IPS-15b (cell line): ENCODE results near the gene AKAP3.

ENCODE experiments used
- H3K27me3 ChIP-seq: one replicate; pipeline ENCODE4 v1.6.1; 2013; ENCODE audit warnings: low read length; ENCODE audit not compliant: control insufficient read depth, insufficient read depth
- H3K36me3 ChIP-seq: one replicate; pipeline ENCODE4 v1.6.1; 2013; ENCODE audit warnings: low read length; ENCODE audit not compliant: control insufficient read depth, insufficient read depth
- H3K4me1 ChIP-seq: one replicate; pipeline ENCODE4 v1.6.1; 2013; ENCODE audit warnings: mild to moderate bottlenecking, low read length; ENCODE audit not compliant: control insufficient read depth, insufficient read depth
- H3K4me3 ChIP-seq: one replicate; pipeline ENCODE4 v1.5.1; 2013; ENCODE audit warnings: low read depth, low read length
- H3K9ac ChIP-seq: one replicate; pipeline ENCODE4 v1.6.1; 2013; ENCODE audit warnings: low read depth, mild to moderate bottlenecking, low read length
- H3K9me3 ChIP-seq: one replicate; pipeline ENCODE4 v1.6.1; 2013; ENCODE audit warnings: mild to moderate bottlenecking, low read length; ENCODE audit not compliant: control insufficient read depth, insufficient read depth

Gene AKAP3

GRCh38 chr12:4648501-4649357 is at the start of gene AKAP3, which contains the start of gene NDUFA9:
Gene AKAP3, minus strand, starts transcription at chr12:4649051. Its CDS starts 10,855 bp downstream, at chr12:4638196.
Gene NDUFA9, plus strand, starts transcription at chr12:4649114. Its CDS starts 13 bp downstream, at chr12:4649127.
- Histone ChIP-seq H3K9me3 (no peaks in the 10 kb centered on the region), H3K36me3 (no peaks in the 10 kb centered on the region), H3K9ac (peak within 1 kb of the TSS; percentile 84), H3K27me3 (no peaks in the 10 kb centered on the region), H3K4me1 (peaks cover 12% of the 10 kb centered on the region), H3K4me3 (peak within 1 kb of the TSS; percentile 98)

GRCh38 chr12:4690760-4691159 is 41.9 kb upstream of the AKAP3 start:
- peaks cover 23% of the 10 kb centered on the region for H3K36me3 ChIP-seq
- H3K4me3 ChIP-seq: no peak overlapping the region
- no peaks in the 10 kb centered on the region for H3K9me3 ChIP-seq
- no peaks in the 10 kb centered on the region for H3K4me1 ChIP-seq
- no peak overlapping the region for H3K9ac ChIP-seq
- no peaks in the 10 kb centered on the region for H3K27me3 ChIP-seq

GRCh38 chr12:4685317-4685716 is 36.5 kb upstream of the AKAP3 start:
- H3K4me3 ChIP-seq: no peak overlapping the region
- no peak overlapping the region for H3K9ac ChIP-seq
- H3K4me1 ChIP-seq: no peaks in the 10 kb centered on the region
- H3K9me3 ChIP-seq: no peaks in the 10 kb centered on the region
- H3K36me3 ChIP-seq: peaks cover 23% of the 10 kb centered on the region
- no peaks in the 10 kb centered on the region for H3K27me3 ChIP-seq

GRCh38 chr12:4681732-4682131 is 32.9 kb upstream of the AKAP3 start:
- no peaks in the 10 kb centered on the region for H3K27me3 ChIP-seq
- peaks cover under 1% of the 10 kb centered on the region for H3K36me3 ChIP-seq
- no peak overlapping the region for H3K9ac ChIP-seq
- no peak overlapping the region for H3K4me3 ChIP-seq
- no peaks in the 10 kb centered on the region for H3K4me1 ChIP-seq
- H3K9me3 ChIP-seq: no peaks in the 10 kb centered on the region

GRCh38 chr12:4679711-4680110 is 30.9 kb upstream of the AKAP3 start:
- Histone ChIP-seq H3K4me3 (no peak overlapping the region), H3K4me1 (no peaks in the 10 kb centered on the region), H3K9ac (no peak overlapping the region), H3K36me3 (no peaks in the 10 kb centered on the region), H3K9me3 (no peaks in the 10 kb centered on the region), H3K27me3 (no peaks in the 10 kb centered on the region)

- Histone ChIP-seq H3K4me3 (no peak overlapping the region), H3K9ac (no peak overlapping the region), H3K9me3 (no peaks in the 10 kb centered on the region), H3K4me1 (no peaks in the 10 kb centered on the region), H3K36me3 (peaks cover 23% of the 10 kb centered on the region), H3K27me3 (no peaks in the 10 kb centered on the region)
These were observed 16.4 kb upstream of the AKAP3 start for GRCh38 chr12:4665236-4665635.

GRCh38 chr12:4663971-4664505 is 15.2 kb upstream of the AKAP3 start:
- Histone ChIP-seq H3K4me1 (no peaks in the 10 kb centered on the region), H3K36me3 (peaks cover 24% of the 10 kb centered on the region)

GRCh38 chr12:4653691-4654090 is 4.8 kb upstream of the AKAP3 start:
- Histone ChIP-seq H3K4me1 (peaks cover 12% of the 10 kb centered on the region), H3K36me3 (peaks cover 3% of the 10 kb centered on the region), H3K27me3 (no peaks in the 10 kb centered on the region), H3K4me3 (no peak overlapping the region), H3K9me3 (no peaks in the 10 kb centered on the region), H3K9ac (no peak overlapping the region)

More at GRCh38 chr12:4663971-4664505, 15.2 kb upstream of the AKAP3 start:
- Histone ChIP-seq H3K27me3 (no peaks in the 10 kb centered on the region), H3K9ac (no peak overlapping the region), H3K4me3 (no peak overlapping the region), H3K9me3 (no peaks in the 10 kb centered on the region)

- Histone ChIP-seq H3K9ac (no peak overlapping the region), H3K27me3 (no peaks in the 10 kb centered on the region), H3K9me3 (no peaks in the 10 kb centered on the region), H3K4me1 (peaks cover 12% of the 10 kb centered on the region), H3K4me3 (no peak overlapping the region), H3K36me3 (peaks cover 3% of the 10 kb centered on the region)
These were observed 4.4 kb upstream of the AKAP3 start for GRCh38 chr12:4653257-4653656.

- Histone ChIP-seq H3K9ac (peak overlapping the region; percentile 84), H3K4me3 (peak overlapping the region; percentile 98), H3K9me3 (no peaks in the 10 kb centered on the region), H3K4me1 (peaks cover 12% of the 10 kb centered on the region), H3K27me3 (no peaks in the 10 kb centered on the region), H3K36me3 (no peaks in the 10 kb centered on the region)
These were observed 459 bp upstream of the AKAP3 start for GRCh38 chr12:4649358-4649661.

- H3K4me1 ChIP-seq: peaks cover 8% of the 10 kb centered on the region
- H3K9ac ChIP-seq: no peak overlapping the region
- H3K4me3 ChIP-seq: peak overlapping the region; percentile 98
- H3K36me3 ChIP-seq: no peaks in the 10 kb centered on the region
- H3K9me3 ChIP-seq: no peaks in the 10 kb centered on the region
- no peaks in the 10 kb centered on the region for H3K27me3 ChIP-seq
These were observed 749 bp downstream of the AKAP3 start for GRCh38 chr12:4648104-4648500.

GRCh38 chr12:4645023-4645422 is 3.8 kb downstream of the AKAP3 start:
- Histone ChIP-seq H3K4me1 (peaks cover 2% of the 10 kb centered on the region), H3K27me3 (no peaks in the 10 kb centered on the region), H3K4me3 (no peak overlapping the region), H3K36me3 (no peaks in the 10 kb centered on the region), H3K9ac (no peak overlapping the region), H3K9me3 (no peaks in the 10 kb centered on the region)
